Upper lobe of left lung (tissue), 6 donors: ENCODE results near the gene DNAAF5. TPM values are rescaled to one million over a fixed set of nuclear protein-coding genes. Genes with fewer than 3 reads are reported as not detected.

Experiments used
- ATAC-seq, 2 donors: fragments of 200-7000 bp; cut with Tn5 transposase; one replicate each; pipeline ENCODE4 v1.9.1; 2022; ENCODE audit warnings: mild to moderate bottlenecking in 2 of 2, moderate library complexity in 2 of 2; ENCODE audit not compliant: low FRiP score in 2 of 2
- DNase-seq, 2 donors: peaks; one replicate each; pipeline ENCODE4 v3.0.0-alpha.2; 2019 to 2020
- H3K27ac ChIP-seq, 4 donors: fragments of 200-600 bp; sonication (generic); one replicate each; pipeline ENCODE4 v1.5.1; 2016 to 2019
- H3K27me3 ChIP-seq, 4 donors: fragments of 200-600 bp; sonication (generic); one replicate each; pipeline ENCODE4 v1.5.1; 2017 to 2019
- H3K36me3 ChIP-seq, 4 donors: fragments of 200-600 bp; sonication (generic); one replicate each; pipeline ENCODE4 v1.5.1; 2016 to 2019
- H3K4me1 ChIP-seq, 4 donors: fragments of 200-600 bp; sonication (generic); one replicate each; pipeline ENCODE4 v1.5.1; 2018 to 2019
- H3K4me3 ChIP-seq, 4 donors: fragments of 200-600 bp; sonication (generic); one replicate each; pipeline ENCODE4 v1.5.1; 2017 to 2019; ENCODE audit warnings: mild to moderate bottlenecking in 2 of 4, moderate library complexity in 1 of 4
- H3K9me3 ChIP-seq, 4 donors: fragments of 200-600 bp; sonication (generic); one replicate each; pipeline ENCODE4 v1.5.1; 2018 to 2019
- CTCF ChIP-seq, 6 experiments: fragments of 450-650 bp in 4 of 6; fragments of 200-600 bp in 2 of 6; sonication (generic) in 2 of 6; IDR thresholded peaks; one replicate each; pipeline ENCODE4 v1.5.1; 2016 to 2019; ENCODE audit warnings: antibody characterized with exemption in 6 of 6
- EP300 ChIP-seq, 4 donors: sonication (generic); formaldehyde crosslinking; IDR thresholded peaks; one replicate each; pipeline ENCODE4 v1.5.1; 2017; ENCODE audit warnings: antibody characterized with exemption in 4 of 4, control low read depth in 2 of 4
- POLR2A ChIP-seq, 4 donors: fragments of 450-650 bp; IDR thresholded peaks; one replicate each; pipeline ENCODE4 v1.5.1; 2016 to 2017; ENCODE audit warnings: antibody characterized with exemption in 4 of 4, mild to moderate bottlenecking in 2 of 4
- POLR2AphosphoS5 ChIP-seq, 2 donors: sonication (generic); formaldehyde crosslinking; IDR thresholded peaks; one replicate each; pipeline ENCODE4 v1.5.1; 2017; ENCODE audit warnings: antibody characterized with exemption in 2 of 2
- WGBS, 2 donors: methylation state at CpG; one replicate each; pipeline ENCODE4 v1.1.5; 2017 to 2018; 5-methylcytosine and 5-hydroxymethylcytosine counted together
- total RNA-seq, 6 donors: library from RNA; depleted of rRNA in 4 of 6; stranded (reverse); fragments of >200 nt in 4 of 6; gene quantifications; one replicate each; pipeline versions ENCODE4 v1.1.0 to v1.2.1, GENCODE V29; 2016 to 2021
- donor health status: DM: no; HTN: no; CAD: no; lungs with moderate emphysema.
- donor health status: DM: no; HTN: yes; CAD: no; lungs with severe emphysema.

DNAAF5 gene
- total RNA-seq, 6 donors from 2014 or later = 18.2 to 35.6 (median 26.4) TPM

- ATAC-seq (no peak), DNase-seq (peak in 1 of 2 donors; percentile 62)
- peaks cover 0 to 53% (median 25%) of the 10 kb centered on the region in 4 donors for H3K36me3 ChIP-seq
- WGBS, 2 donors = 95 to 96% methylated on average over 50 to 56 of the region's 56 CpGs
- no peak overlapping the region for H3K27ac ChIP-seq
- no peaks in the 10 kb centered on the region for H3K9me3 ChIP-seq
- TF ChIP-seq POLR2AphosphoS5 (IDR thresholded peaks at IDR 0.05) = no peak
- TF ChIP-seq EP300 (IDR thresholded peaks at IDR 0.05) = no peak
- no peak for TF ChIP-seq POLR2A (IDR thresholded peaks at IDR 0.05)
- no peak for TF ChIP-seq CTCF (IDR thresholded peaks at IDR 0.05)
- H3K27me3 ChIP-seq = no peaks in the 10 kb centered on the region
- peaks cover 0 to 11% (median 6%) of the 10 kb centered on the region in 4 donors for H3K4me1 ChIP-seq
- no peak overlapping the region for H3K4me3 ChIP-seq
Observed at GRCh38 chr7:782718-783449, 56.4 kb downstream of the DNAAF5 start.

GRCh38 chr7:783556-784490 lies 57.3 kb downstream of the DNAAF5 start:
- peaks cover 0 to 11% (median 6%) of the 10 kb centered on the region in 4 donors for H3K4me1 ChIP-seq
- H3K27me3 ChIP-seq = no peaks in the 10 kb centered on the region
- no peaks in the 10 kb centered on the region for H3K9me3 ChIP-seq
- TF ChIP-seq POLR2AphosphoS5 (IDR thresholded peaks at IDR 0.05) (no peak), POLR2A (IDR thresholded peaks at IDR 0.05) (no peak), CTCF (IDR thresholded peaks at IDR 0.05) (no peak), EP300 (IDR thresholded peaks at IDR 0.05) (no peak)
- no peak overlapping the region for H3K27ac ChIP-seq
- H3K36me3 ChIP-seq = peaks cover 0 to 50% (median 25%) of the 10 kb centered on the region in 4 donors
- ATAC-seq (no peak), DNase-seq (peak in 1 of 2 donors; percentile 73)
- no peak overlapping the region for H3K4me3 ChIP-seq
- 95% methylated on average over 28 to 36 of the region's 36 CpGs for WGBS, 2 donors

DNA sequence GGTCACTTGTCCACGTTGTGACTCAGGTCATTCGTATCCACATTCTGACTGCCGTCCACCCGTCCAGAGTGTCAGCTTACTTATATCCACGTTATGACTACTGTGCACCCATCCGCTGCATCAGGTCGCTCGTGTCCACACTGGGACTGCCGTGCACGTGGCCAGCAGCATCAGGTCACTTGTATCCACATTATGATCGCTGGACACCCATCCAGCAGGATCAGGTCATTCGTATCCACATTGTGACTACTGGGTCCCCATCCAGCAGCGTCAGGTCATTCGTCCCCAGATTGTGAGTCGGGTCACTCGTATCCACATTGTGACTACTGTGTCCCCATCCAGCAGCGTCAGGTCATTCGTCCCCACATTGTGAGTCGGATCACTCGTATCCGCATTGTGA lies 58.5 kb downstream of the DNAAF5 start:
- Histone ChIP-seq H3K27me3 (no peaks in the 10 kb centered on the region), H3K27ac (no peak overlapping the region)
- 97% methylated on average over 21 of the region's 21 CpGs for WGBS, 2 donors

DNA sequence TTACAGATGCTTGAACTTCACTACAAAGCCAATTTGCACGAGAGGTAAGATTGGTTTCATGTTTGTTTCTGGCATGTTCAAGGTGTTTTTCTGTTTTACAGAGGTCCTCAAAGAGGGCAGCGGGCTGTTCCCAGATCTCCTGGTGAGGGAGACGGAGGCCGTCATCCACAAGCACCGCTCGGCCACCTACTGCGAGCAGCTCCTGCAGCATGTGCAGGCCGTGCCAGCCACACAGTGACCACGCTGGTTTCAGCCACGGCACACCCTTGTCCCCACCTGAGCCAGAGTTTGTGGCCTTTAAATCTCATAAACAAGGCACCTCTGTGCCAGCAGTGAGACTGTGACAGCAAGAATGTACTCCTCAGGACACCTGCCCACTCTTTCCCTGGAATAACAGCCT lies 58.9 kb downstream of the DNAAF5 start:
- ATAC-seq = no peak
- no peak overlapping the region for H3K4me3 ChIP-seq
- peaks cover 0 to 5% (median 2%) of the 10 kb centered on the region in 4 donors for H3K4me1 ChIP-seq
- no peak overlapping the region for H3K27ac ChIP-seq
- no peaks in the 10 kb centered on the region for H3K27me3 ChIP-seq
- no peak for DNase-seq
- WGBS, 2 donors = 91 to 97% methylated on average over 9 to 10 of the region's 10 CpGs
- H3K9me3 ChIP-seq = no peaks in the 10 kb centered on the region
- H3K36me3 ChIP-seq = peaks cover 0 to 41% (median 23%) of the 10 kb centered on the region in 4 donors
- no peak for TF ChIP-seq POLR2AphosphoS5 (IDR thresholded peaks at IDR 0.05)
- TF ChIP-seq EP300 (IDR thresholded peaks at IDR 0.05) = no peak
- no peak for TF ChIP-seq CTCF (IDR thresholded peaks at IDR 0.05)
- no peak for TF ChIP-seq POLR2A (IDR thresholded peaks at IDR 0.05)

More for the DNA sequence above, 58.5 kb downstream of the DNAAF5 start:
- peaks cover 0 to 5% (median 2%) of the 10 kb centered on the region in 4 donors for H3K4me1 ChIP-seq
- H3K9me3 ChIP-seq = no peaks in the 10 kb centered on the region
- peaks cover 0 to 45% (median 23%) of the 10 kb centered on the region in 4 donors for H3K36me3 ChIP-seq
- DNase-seq (no peak), ATAC-seq (no peak)
- TF ChIP-seq POLR2A (IDR thresholded peaks at IDR 0.05) = no peak
- no peak overlapping the region for H3K4me3 ChIP-seq
